Left renal pelvis (tissue), 4 donors: ENCODE data around the gene TTC24. TPM values are rescaled to one million over a fixed set of nuclear protein-coding genes. Genes with fewer than 3 reads are reported as not detected.
"Not testable (repeated sequence)": the region's sequence is repeated elsewhere in the genome, so short reads cannot be mapped to it uniquely, and the experiment has no call there.

Experiments used
- DNase-seq, 4 donors: peaks; one replicate each; pipeline ENCODE4 v3.0.0-alpha.2; 2013; ENCODE audit warnings: low read depth in 4 of 4, low spot score in 3 of 4
- polyA plus RNA-seq, 4 donors: library from polyadenylated mRNA; unstranded; fragments of 120-200 nt; gene quantifications; one replicate each; pipeline ENCODE4 v1.2.1, GENCODE V29; 2013; ENCODE audit not compliant: insufficient read length in 4 of 4

The TTC24 gene
- 1 to 10 TPM in 2 of 4 donors, under 1 TPM in 2; 0.79 to 2.0 (median 1.1) TPM for polyA plus RNA-seq

DNA sequence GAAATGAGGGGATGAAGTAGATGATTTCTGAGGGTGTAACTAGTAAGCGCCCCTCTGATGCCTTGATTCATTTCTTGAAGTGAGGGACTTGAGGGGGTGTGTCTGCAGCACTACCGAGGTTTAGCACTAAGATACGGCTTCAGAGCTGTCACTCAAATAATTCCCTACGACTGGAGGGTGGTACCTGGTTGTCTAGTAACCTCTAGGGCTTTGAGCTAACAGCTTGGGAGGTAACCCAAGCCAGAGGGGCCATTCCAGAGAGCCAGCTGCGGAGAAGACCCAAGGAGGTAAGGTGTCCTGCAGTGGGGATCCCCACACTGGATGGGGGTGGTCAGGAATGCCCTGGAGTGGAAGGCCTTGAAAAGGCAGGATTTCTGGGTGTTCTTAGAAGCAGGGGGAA, at the start of gene TTC24:
Gene TTC24 (plus strand): TSS at position 252 of the 400 bp plus-strand sequence. CDS start 1,642 bp downstream, outside the sequence.
- no peak for DNase-seq

GRCh38 chr1:156530006-156530405, 49.5 kb upstream of the TTC24 start:
- DNase-seq: no peak

- DNase-seq: no peak
These were observed 47.1 kb upstream of the TTC24 start for GRCh38 chr1:156532374-156532773.

GRCh38 chr1:156533568-156534220, 45.8 kb upstream of the TTC24 start:
- no peak for DNase-seq

GRCh38 chr1:156534424-156535060, 45.0 kb upstream of the TTC24 start:
- DNase-seq: no peak

DNA sequence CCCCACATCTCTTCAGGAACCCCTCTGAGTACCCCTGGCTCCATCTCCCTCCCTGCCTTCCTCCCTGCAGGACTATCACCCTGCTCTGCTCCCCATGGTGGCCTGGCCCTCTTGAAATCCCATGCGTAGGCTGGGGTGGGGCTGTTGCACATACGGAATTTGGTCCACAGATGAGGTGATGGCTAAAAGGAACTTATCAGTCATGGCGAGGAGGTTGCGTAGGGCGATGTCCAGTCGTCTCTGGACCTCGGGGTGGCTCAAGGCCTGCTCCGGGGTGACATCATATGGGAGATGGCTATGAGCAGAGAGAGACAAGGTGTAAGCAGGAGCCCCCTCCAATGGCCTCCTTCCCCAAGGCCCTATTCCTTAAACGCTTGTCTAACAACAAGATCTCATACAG, 42.5 kb upstream of the TTC24 start:
- DNase-seq: no peak

DNA sequence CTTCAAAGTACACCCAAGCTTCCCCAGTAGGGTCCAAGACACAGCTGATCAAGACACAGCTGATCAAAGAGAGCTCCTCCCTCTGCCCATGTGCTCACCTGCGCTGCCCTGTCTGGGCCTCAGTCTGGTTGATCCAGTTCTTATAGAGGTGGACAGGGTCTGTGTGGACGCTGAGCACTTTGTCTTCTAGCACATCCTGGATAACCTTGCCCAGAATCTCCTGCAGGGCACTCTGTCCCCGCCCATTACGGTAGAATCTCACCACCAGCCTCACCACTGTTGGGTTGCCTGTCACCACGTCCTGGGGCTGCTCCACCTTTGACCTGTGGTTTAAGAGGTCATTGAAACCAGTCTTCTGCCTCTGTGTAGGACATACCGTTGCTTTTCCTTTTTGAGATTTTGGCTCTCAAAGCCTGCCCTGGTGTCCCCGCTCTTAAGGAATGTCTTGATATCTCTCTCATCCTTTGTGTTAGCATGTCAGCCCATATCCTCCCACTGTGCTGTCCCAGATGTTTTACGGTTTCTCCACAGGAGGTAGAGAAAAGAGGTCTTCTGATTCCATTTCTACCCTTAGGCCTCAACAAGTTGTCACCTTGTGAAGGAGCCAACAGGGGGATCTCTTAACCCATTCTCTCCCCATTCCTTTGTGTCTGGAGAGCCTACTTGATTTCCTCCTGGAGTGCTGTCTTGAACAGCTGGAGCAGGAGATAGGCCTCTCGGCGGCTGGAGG, 40.6 kb upstream of the TTC24 start:
- no peak for DNase-seq

DNA sequence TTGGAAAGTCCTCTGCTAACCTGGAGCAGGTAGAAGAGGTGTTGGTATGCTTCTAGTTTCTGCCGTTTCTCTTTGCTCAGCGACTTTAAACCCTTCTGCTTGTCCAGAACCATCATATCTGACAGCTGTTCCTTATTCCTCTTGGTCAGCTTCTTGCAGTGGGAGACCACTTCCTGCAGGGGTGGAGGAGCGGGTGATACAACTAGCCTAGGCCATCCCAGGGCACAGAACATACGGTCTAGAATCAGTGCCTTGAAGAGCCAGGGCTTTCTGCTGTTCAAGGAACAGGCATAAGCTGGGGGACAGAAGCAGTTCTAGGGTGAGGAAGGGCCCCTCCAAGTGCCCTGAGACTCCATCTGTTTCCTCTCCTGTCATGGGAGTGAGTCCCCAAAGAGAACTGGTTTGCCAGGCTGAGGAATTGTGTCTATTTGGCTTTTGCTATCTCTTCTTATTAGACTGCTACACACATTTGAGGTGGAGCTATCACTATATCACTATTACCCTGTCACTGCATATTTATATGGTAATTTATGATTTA, 39.6 kb upstream of the TTC24 start:
- no peak for DNase-seq

- no peak for DNase-seq
These were observed 38.6 kb upstream of the TTC24 start for GRCh38 chr1:156540955-156541354.

DNA sequence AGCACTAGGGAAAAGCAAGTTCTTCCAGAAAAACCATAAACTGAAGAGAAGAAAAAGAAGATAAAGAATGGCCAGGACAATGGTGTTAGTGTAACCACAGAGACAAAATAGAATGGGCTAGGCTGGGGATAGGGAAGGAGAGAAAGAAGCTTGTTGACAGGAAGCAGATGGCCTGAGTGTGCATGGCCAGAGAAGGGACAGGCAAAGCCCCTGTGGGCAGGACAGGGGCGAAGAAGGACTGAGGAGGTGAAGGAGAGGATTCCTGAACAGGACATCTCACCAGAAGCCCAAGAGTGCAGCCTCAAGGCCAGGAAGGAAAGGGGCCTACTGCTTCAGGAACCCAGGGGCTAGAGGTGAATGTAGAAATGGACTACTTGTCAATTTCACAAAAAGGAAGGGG, 36.5 kb upstream of the TTC24 start:
- no peak for DNase-seq

DNA sequence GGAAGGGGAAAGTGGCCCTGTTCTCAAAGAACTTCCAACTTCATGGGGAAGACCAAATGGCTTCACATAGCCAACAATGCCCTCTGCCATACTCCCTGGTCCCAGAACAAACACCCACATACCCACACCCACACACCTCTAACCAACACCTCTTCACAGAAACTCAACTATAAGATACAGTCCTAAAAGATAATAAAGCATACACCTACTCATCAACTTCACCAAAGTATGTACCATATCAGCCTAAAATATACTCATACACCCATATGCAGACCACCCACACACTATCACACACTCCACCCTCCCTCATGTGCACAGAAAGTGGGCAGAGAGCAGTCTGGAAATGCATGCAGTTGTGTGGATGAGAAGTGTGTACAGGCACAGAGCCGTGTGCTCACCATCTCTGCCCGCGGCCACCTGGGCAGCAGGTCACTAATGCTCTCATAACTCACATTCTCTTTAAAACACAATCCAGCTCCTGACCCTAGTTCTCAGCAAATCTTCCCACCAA, 34.9 kb upstream of the TTC24 start:
- DNase-seq: no peak

DNA sequence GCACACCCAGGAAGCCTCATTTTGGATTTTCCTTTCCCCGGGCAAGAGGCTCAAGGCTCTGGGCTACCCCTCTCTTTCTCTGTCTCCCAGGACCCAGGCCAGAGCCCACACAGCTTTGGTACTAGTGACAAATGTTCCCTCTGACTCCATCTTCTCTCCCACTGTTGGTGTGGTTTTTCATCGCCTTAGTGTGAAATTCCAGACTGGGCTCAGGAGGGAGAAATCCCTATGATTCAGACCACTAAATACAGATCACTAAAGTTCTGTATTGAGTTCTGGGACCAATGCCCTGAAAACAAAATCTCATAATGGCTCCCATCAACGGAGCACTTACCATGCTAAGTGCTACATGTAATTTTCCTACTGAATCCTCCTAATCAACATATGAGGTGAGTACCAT, 33.3 kb upstream of the TTC24 start:
- DNase-seq: no peak

- no peak for DNase-seq
These were observed 32.1 kb upstream of the TTC24 start for GRCh38 chr1:156547434-156547833.

- DNase-seq: no peak
These were observed 31.5 kb upstream of the TTC24 start for GRCh38 chr1:156547982-156548381.

DNA sequence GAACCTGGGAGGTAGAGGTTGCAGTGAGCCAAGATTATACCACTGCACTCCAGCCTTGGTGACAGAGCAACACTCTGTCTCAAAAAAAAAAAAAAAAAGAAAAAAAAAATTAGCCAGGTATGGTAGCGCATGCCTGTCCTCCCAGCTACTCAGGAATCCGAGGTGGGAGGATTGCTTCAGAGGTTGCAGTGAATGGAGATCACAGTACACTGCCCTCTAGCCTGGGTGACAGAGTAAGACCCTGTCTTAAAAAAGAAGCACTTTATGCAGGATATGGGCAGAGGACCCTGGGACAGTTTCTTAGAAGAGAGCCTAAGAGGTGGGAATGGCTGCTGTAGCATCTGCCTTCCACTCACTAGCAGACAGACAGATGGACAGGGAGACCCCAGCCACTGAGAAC, 30.1 kb upstream of the TTC24 start:
- no peak for DNase-seq

GRCh38 chr1:156549831-156550230, 29.7 kb upstream of the TTC24 start:
- DNase-seq: no peak

GRCh38 chr1:156550346-156550745, 29.2 kb upstream of the TTC24 start:
- no peak for DNase-seq

- DNase-seq: no peak
These were observed 28.4 kb upstream of the TTC24 start for GRCh38 chr1:156551066-156551643.

DNA sequence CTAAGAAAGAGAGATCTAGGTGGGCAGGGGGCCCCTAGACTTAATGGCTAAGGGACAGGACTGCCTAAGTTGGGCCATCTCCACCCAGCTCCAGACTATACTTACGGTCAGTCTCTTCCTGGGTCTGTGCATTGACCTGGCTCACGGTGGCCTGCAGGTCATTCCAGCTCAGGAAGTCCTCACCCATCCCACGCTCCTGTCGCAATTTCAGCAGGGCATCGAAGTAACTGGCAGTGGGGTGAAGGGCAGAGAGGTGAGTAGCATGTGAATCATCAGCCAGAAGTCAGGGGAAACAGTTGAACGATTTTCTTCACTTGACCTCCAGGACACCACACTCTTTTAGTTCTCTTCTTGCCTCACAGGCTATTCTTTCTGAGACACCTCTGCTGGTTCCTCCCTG, 27.7 kb upstream of the TTC24 start:
- DNase-seq: no peak

- DNase-seq: no peak
These were observed 27.0 kb upstream of the TTC24 start for GRCh38 chr1:156552518-156552917.

GRCh38 chr1:156552937-156553336, 26.6 kb upstream of the TTC24 start:
- not testable (repeated sequence) for DNase-seq
